K562 (cell line): ENCODE measurements around the gene RAP2C.

Source experiments
- BHLHE40 ChIP-seq: IDR thresholded peaks from 2 replicates; pipeline ENCODE4 v1.6.1; 2011; ENCODE audit warnings: low read length, improper control_type of control experiment
- ETV5 ChIP-seq: sonication (generic); formaldehyde crosslinking; IDR thresholded peaks from 2 replicates; pipeline ENCODE4 v1.4.0; 2020; ENCODE audit warnings: low read depth, mild to moderate bottlenecking, missing genetic modification reagents
- KDM1A ChIP-seq, 2 experiments: fragments of 450-650 bp; IDR thresholded peaks; 2 replicates each; pipeline ENCODE4 v1.6.1; 2016; ENCODE audit warnings: mild to moderate bottlenecking in 2 of 2
- MIER1 ChIP-seq: fragments of 450-650 bp; IDR thresholded peaks from 2 replicates; pipeline ENCODE4 v1.6.1; 2016; ENCODE audit warnings: antibody characterized with exemption, mild to moderate bottlenecking, low read depth
- MYC ChIP-seq, 2 experiments: fragments of 250-450 bp in 1 of 2; sonication (Bioruptor Pico) in 1 of 2; IDR thresholded peaks; 2 replicates each; pipeline versions ENCODE4 v1.5.1 to v1.6.1; 2012 to 2021; ENCODE audit warnings: low read depth in 2 of 2, borderline replicate concordance in 1 of 2, improper control_type of control experiment in 1 of 2, low read length in 1 of 2, mild to moderate bottlenecking in 1 of 2, moderate library complexity in 1 of 2
- NCOA6 ChIP-seq: fragments of 450-650 bp; IDR thresholded peaks from 2 replicates; pipeline ENCODE4 v1.6.1; 2017; ENCODE audit warnings: mild to moderate bottlenecking
- SMAD1 ChIP-seq: fragments of 150-350 bp; IDR thresholded peaks from 2 replicates; pipeline ENCODE4 v1.6.1; 2014; ENCODE audit warnings: low read length, low read depth; ENCODE audit not compliant: partially characterized antibody
- TBP ChIP-seq: optimal IDR thresholded peaks from 2 replicates; pipeline ENCODE3; 2011; ENCODE audit warnings: low read depth, low read length, improper control_type of control experiment
- TF ChIP-seq, protein P1 (sequence below), 2 experiments: fragments of 450-650 bp in 1 of 2; sonication (generic) in 1 of 2; formaldehyde crosslinking in 1 of 2; IDR thresholded peaks in 1 of 2; conservative IDR thresholded peaks in 1 of 2; 2 replicates each; pipeline versions ENCODE4 v1.6.1 to v1.8.1; 2016 to 2023; ENCODE audit warnings: mild to moderate bottlenecking in 2 of 2, moderate library complexity in 2 of 2, inconsistent platforms in 1 of 2, missing genetic modification reagents in 1 of 2
- TF ChIP-seq, protein P2 (sequence below), 3 experiments: fragments of 200-800 bp in 1 of 3; fragments of 250-450 bp in 1 of 3; fragments of 450-650 bp in 1 of 3; sonication (Bioruptor Pico) in 1 of 3; sonication (Bioruptor generic) in 1 of 3; formaldehyde crosslinking in 1 of 3; IDR thresholded peaks; 2 replicates each; pipeline versions ENCODE4 v1.6.1 to v1.8.0; 2016 to 2022; ENCODE audit warnings: mild to moderate bottlenecking in 2 of 3, missing genetic modification characterization in 2 of 3, missing compliant biosample characterization in 1 of 3, moderate library complexity in 1 of 3
- TF ChIP-seq, protein P3 (sequence below), 3 experiments: IDR thresholded peaks in 2 of 3; conservative IDR thresholded peaks in 1 of 3; 2 replicates each; pipeline ENCODE4 v1.5.1; 2011 to 2012; ENCODE audit warnings: low read length in 3 of 3, mild to moderate bottlenecking in 3 of 3, control low read depth in 2 of 3, improper control_type of control experiment in 1 of 3, inconsistent platforms in 1 of 3, low read depth in 1 of 3, mixed read lengths in 1 of 3, moderate library complexity in 1 of 3; ENCODE audit not compliant: insufficient read depth in 2 of 3
- TF ChIP-seq, protein P4 (sequence below), 2 experiments: fragments of 250-450 bp in 1 of 2; fragments of 450-650 bp in 1 of 2; sonication (Bioruptor Pico) in 1 of 2; IDR thresholded peaks; 2 replicates each; pipeline versions ENCODE4 v1.6.1 to v1.8.0; 2016 to 2021; ENCODE audit warnings: mild to moderate bottlenecking in 2 of 2, moderate library complexity in 2 of 2, missing compliant biosample characterization in 1 of 2, missing genetic modification characterization in 1 of 2
- TF ChIP-seq, protein P5 (sequence below): fragments of 250-450 bp; sonication (Bioruptor Pico); IDR thresholded peaks from 2 replicates; pipeline ENCODE4 v1.8.0; 2022; ENCODE audit warnings: inconsistent platforms

DNA sequence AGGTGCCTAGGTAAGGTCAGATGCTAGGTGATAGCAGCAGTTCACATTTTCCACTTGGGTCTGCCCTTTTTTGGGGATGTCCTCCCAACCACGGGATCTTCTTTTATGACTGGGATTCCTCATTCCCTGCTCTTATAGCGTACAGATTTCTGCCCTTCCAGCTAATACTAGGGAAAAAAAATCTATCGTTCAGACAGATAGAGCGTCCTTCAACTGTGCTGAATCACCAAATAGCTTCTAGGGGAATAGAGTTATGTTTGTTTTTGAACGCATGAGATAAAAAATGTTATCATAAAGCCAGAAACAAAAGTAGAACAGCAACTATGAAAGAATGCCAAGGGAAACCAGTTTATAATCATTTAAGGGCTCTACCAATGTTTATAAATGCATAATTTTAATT is 13.0 kb downstream of the RAP2C start:
- no peak for TF ChIP-seq NCOA6
- TF ChIP-seq, protein P1, sequence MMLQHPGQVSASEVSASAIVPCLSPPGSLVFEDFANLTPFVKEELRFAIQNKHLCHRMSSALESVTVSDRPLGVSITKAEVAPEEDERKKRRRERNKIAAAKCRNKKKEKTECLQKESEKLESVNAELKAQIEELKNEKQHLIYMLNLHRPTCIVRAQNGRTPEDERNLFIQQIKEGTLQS (IDR thresholded peaks at IDR 0.05): no peak
- TF ChIP-seq, protein P1 (CRISPR knock-in tag; conservative IDR thresholded peaks at IDR 0.05): no peak
- TF ChIP-seq SMAD1: no peak
- TF ChIP-seq, protein P2, sequence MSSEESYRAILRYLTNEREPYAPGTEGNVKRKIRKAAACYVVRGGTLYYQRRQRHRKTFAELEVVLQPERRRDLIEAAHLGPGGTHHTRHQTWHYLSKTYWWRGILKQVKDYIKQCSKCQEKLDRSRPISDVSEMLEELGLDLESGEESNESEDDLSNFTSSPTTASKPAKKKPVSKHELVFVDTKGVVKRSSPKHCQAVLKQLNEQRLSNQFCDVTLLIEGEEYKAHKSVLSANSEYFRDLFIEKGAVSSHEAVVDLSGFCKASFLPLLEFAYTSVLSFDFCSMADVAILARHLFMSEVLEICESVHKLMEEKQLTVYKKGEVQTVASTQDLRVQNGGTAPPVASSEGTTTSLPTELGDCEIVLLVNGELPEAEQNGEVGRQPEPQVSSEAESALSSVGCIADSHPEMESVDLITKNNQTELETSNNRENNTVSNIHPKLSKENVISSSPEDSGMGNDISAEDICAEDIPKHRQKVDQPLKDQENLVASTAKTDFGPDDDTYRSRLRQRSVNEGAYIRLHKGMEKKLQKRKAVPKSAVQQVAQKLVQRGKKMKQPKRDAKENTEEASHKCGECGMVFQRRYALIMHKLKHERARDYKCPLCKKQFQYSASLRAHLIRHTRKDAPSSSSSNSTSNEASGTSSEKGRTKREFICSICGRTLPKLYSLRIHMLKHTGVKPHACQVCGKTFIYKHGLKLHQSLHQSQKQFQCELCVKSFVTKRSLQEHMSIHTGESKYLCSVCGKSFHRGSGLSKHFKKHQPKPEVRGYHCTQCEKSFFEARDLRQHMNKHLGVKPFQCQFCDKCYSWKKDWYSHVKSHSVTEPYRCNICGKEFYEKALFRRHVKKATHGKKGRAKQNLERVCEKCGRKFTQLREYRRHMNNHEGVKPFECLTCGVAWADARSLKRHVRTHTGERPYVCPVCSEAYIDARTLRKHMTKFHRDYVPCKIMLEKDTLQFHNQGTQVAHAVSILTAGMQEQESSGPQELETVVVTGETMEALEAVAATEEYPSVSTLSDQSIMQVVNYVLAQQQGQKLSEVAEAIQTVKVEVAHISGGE (CRISPR knock-in tag; IDR thresholded peaks at IDR 0.05): no peak
- TF ChIP-seq, protein P3, sequence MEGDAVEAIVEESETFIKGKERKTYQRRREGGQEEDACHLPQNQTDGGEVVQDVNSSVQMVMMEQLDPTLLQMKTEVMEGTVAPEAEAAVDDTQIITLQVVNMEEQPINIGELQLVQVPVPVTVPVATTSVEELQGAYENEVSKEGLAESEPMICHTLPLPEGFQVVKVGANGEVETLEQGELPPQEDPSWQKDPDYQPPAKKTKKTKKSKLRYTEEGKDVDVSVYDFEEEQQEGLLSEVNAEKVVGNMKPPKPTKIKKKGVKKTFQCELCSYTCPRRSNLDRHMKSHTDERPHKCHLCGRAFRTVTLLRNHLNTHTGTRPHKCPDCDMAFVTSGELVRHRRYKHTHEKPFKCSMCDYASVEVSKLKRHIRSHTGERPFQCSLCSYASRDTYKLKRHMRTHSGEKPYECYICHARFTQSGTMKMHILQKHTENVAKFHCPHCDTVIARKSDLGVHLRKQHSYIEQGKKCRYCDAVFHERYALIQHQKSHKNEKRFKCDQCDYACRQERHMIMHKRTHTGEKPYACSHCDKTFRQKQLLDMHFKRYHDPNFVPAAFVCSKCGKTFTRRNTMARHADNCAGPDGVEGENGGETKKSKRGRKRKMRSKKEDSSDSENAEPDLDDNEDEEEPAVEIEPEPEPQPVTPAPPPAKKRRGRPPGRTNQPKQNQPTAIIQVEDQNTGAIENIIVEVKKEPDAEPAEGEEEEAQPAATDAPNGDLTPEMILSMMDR (IDR thresholded peaks at IDR 0.05 in 2 of 3, conservative IDR thresholded peaks at IDR 0.05 in 1 of 3; ENCODE audit: insufficient read depth in 2 of 3, low read depth in 1 of 3, low read length in 3 of 3): no peak
- no peak for TF ChIP-seq ETV5 (CRISPR knock-in tag)
- TF ChIP-seq, protein P4, sequence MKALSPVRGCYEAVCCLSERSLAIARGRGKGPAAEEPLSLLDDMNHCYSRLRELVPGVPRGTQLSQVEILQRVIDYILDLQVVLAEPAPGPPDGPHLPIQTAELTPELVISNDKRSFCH (CRISPR knock-in tag; IDR thresholded peaks at IDR 0.05): no peak
- TF ChIP-seq, protein P4 (tag; IDR thresholded peaks at IDR 0.05): no peak
- no peak for TF ChIP-seq TBP
- TF ChIP-seq, protein P5, sequence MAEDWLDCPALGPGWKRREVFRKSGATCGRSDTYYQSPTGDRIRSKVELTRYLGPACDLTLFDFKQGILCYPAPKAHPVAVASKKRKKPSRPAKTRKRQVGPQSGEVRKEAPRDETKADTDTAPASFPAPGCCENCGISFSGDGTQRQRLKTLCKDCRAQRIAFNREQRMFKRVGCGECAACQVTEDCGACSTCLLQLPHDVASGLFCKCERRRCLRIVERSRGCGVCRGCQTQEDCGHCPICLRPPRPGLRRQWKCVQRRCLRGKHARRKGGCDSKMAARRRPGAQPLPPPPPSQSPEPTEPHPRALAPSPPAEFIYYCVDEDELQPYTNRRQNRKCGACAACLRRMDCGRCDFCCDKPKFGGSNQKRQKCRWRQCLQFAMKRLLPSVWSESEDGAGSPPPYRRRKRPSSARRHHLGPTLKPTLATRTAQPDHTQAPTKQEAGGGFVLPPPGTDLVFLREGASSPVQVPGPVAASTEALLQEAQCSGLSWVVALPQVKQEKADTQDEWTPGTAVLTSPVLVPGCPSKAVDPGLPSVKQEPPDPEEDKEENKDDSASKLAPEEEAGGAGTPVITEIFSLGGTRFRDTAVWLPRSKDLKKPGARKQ (CRISPR knock-in tag): no peak
- no peak for TF ChIP-seq MIER1
- no peak for TF ChIP-seq KDM1A (IDR thresholded peaks at IDR 0.05)
- no peak for TF ChIP-seq BHLHE40
- TF ChIP-seq MYC (IDR thresholded peaks at IDR 0.05; ENCODE audit: low read depth, low read length): no peak
- TF ChIP-seq MYC (CRISPR knock-in tag; IDR thresholded peaks at IDR 0.05; ENCODE audit: borderline replicate concordance, low read depth): no peak
